ENCODE data around the gene KLF11.

DNA sequence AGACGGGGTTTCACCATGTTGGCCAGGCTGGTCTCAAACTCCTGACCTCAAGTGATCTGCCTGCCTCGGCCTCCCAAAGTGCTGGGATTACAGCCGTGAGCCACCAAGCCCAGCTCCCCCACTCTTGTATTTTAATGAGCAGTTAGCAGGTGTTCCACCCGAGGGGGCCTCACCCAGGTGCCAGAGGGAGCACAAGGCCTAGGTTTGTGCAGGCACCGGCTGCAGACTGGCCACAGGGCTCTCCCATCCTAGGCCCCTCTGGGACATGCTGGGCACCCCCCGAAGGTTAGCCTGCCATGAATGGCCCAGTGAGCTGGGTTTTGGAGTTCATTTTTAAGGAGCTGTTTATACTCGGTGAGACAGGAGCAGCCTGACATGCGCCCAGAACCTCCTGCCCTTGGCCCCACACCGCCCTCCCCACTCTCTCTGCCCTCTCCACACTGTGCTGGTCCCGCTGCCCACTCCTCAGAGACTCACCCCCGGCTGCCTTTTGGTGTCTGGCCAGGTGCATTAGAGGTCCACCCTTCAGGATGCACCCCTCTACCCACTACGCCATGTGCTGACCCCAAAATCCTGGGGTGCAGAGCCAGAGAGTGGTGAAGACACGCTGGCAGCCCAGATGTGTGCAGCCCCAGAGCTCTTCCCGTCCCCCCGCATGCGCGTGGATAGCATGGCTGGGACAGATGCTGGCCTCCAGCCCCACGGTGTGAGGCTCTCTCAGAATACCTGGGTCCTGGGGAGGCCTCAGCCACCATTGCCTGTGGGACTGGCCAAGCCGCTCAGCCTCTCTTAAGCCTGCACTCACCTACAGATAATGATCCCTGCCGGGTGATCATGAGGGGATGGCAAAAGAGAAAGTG, 11.2 kb upstream of the KLF11 start:
- TF ChIP-seq RXRA (IDR thresholded peaks at IDR 0.05; ENCODE audit: borderline replicate concordance, low read depth) (no peak), GATA2 (CRISPR knock-in tag; IDR thresholded peaks at IDR 0.05) (no peak)
- TF ChIP-seq, protein P1, sequence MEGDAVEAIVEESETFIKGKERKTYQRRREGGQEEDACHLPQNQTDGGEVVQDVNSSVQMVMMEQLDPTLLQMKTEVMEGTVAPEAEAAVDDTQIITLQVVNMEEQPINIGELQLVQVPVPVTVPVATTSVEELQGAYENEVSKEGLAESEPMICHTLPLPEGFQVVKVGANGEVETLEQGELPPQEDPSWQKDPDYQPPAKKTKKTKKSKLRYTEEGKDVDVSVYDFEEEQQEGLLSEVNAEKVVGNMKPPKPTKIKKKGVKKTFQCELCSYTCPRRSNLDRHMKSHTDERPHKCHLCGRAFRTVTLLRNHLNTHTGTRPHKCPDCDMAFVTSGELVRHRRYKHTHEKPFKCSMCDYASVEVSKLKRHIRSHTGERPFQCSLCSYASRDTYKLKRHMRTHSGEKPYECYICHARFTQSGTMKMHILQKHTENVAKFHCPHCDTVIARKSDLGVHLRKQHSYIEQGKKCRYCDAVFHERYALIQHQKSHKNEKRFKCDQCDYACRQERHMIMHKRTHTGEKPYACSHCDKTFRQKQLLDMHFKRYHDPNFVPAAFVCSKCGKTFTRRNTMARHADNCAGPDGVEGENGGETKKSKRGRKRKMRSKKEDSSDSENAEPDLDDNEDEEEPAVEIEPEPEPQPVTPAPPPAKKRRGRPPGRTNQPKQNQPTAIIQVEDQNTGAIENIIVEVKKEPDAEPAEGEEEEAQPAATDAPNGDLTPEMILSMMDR (IDR thresholded peaks at IDR 0.05) = no peak
